ENCODE results near the gene OR5D14. TPM values are rescaled to one million over a fixed set of nuclear protein-coding genes. Genes with fewer than 3 reads are reported as not detected.

The OR5D14 gene
- total and polyA plus RNA-seq, 2 of the 8 experiments (the other 6 are each of a cell fraction or from before 2014, with no cell fraction given) = not detected

DNA sequence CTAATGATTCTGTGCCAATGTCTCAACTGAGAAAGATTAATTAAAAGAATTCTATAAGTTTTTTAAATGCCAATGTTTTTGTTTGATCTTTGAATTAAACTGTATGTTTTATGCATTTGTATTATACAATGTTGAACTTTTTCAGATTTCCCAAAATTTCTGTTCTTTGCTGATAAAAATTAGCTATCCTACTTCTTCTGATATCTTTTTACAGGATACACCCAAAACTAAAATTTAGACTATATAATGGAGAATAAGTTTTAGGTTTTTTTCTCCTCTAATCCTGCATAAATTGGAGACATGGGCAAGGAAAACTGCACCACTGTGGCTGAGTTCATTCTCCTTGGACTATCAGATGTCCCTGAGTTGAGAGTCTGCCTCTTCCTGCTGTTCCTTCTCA lies 31.6 kb downstream of the OR5D14 start, which contains the start of gene OR5L2:
Gene OR5L2, plus strand, starts transcription at position 301 of the 400 bp plus-strand sequence. Its CDS starts 0 bp downstream, at position 301.
- Histone ChIP-seq H4K20me1 (replicated peaks in 1 of 2; ENCODE audit: control insufficient read depth in 1 of 2, insufficient read depth in 2 of 2, low read length in 2 of 2) (no peaks in the 10 kb centered on the region), H4K8ac (ENCODE audit: extremely low read depth, insufficient read depth, low read length) (no peak within 1 kb of the TSS), H3K14ac (ENCODE audit: insufficient read length) (no peak within 1 kb of the TSS), H3K56ac (replicated peaks; ENCODE audit: insufficient read length, low read depth, low read length) (no peak within 1 kb of the TSS), H4K91ac (replicated peaks; ENCODE audit: insufficient read length, low read length) (no peak within 1 kb of the TSS), H2AK5ac (ENCODE audit: low read depth, low read length) (no peak within 1 kb of the TSS), H3K79me1 (ENCODE audit: low read depth, low read length) (no peaks in the 10 kb centered on the region), H2BK5ac (ENCODE audit: low read depth, low read length) (no peak within 1 kb of the TSS), H2BK12ac (ENCODE audit: low read depth, low read length) (no peak within 1 kb of the TSS), H4K5ac (ENCODE audit: insufficient read length, low read depth, low read length) (no peak within 1 kb of the TSS), H3K27ac (ENCODE audit: low read depth, low read length) (no peak within 1 kb of the TSS), H3K18ac (ENCODE audit: extremely low read depth, low read length) (no peak within 1 kb of the TSS), H2BK120ac (replicated peaks; ENCODE audit: low read depth, low read length) (no peak within 1 kb of the TSS), H3K4me2 (ENCODE audit: insufficient read depth in 1 of 2, low read depth in 2 of 2, low read length in 2 of 2) (no peak within 1 kb of the TSS), H3K27me3 (replicated peaks in 1 of 4; ENCODE audit: control insufficient read depth in 3 of 4, extremely low read depth in 1 of 4, insufficient read depth in 3 of 4, low read length in 3 of 4) (no peaks in the 10 kb centered on the region), H3K23me2 (ENCODE audit: low read depth, low read length) (no peaks in the 10 kb centered on the region; the same call in 1 of the 2 replicates), H3K9me3 (ENCODE audit: insufficient read depth in 2 of 2, low read depth in 1 of 2, low read length in 1 of 2) (peaks cover 54% of the 10 kb centered on the region in 2 experiments), H3K4me3 (ENCODE audit: extremely low read depth in 1 of 4, insufficient read depth in 2 of 4, low read depth in 3 of 4, low read length in 4 of 4) (no peak within 1 kb of the TSS), H3K36me3 (ENCODE audit: control insufficient read depth in 2 of 4, insufficient read depth in 4 of 4, low read length in 3 of 4) (no peaks in the 10 kb centered on the region), H2AFZ (ENCODE audit: low read length) (no peak within 1 kb of the TSS), H3K4ac (replicated peaks; ENCODE audit: insufficient read length, low read depth, low read length) (no peak within 1 kb of the TSS), H3K79me2 (ENCODE audit: control insufficient read depth in 1 of 2, insufficient read depth in 2 of 2, low read length in 2 of 2) (no peaks in the 10 kb centered on the region), H3K4me1 (replicated peaks in 1 of 4; ENCODE audit: control insufficient read depth in 3 of 4, insufficient read depth in 4 of 4, low read length in 3 of 4) (no peaks in the 10 kb centered on the region), H3K9ac (replicated peaks in 1 of 4; ENCODE audit: extremely low read depth in 1 of 4, low read depth in 3 of 4, low read length in 3 of 4) (no peak within 1 kb of the TSS), H2BK15ac (ENCODE audit: low read length) (no peak within 1 kb of the TSS), H3K23ac (ENCODE audit: insufficient read length) (no peak within 1 kb of the TSS), H2BK20ac (ENCODE audit: low read length) (no peak within 1 kb of the TSS)
- FAIRE-seq = no peak
- CTCF ChIA-PET (ENCODE audit: partially characterized antibody) = no interaction called here
- POLR2A ChIA-PET (ENCODE audit: partially characterized antibody) = no interaction called here
- no peak for DNase-seq (ENCODE audit: low read depth in 1 of 2, low spot score in 2 of 2)
- no peak for TF ChIP-seq EP300 (IDR thresholded peaks at IDR 0.05; ENCODE audit: borderline replicate concordance in 1 of 2, low read depth in 2 of 2, low read length in 2 of 2)

Data from H1 (cell line).